ENCODE measurements around the gene BORA.

DNA sequence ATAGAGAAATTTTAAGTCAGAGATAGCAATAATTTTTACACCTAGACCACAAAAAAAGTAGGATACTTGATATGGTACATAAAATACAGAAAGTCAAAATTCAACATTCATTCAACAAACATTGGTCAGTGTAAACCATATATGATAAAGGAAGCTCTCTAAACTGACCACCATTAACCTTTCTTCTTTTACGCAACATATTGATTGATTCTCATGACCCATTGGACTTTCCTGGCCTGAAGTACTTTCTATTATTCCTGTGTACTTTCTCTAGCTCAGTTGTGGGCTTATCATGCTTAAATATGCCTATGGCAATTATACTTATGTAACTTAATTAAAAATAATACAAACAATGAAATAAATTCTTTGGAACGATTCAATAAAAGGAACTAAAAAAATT lies 64.9 kb downstream of the BORA start:
- TF ChIP-seq, protein P1, sequence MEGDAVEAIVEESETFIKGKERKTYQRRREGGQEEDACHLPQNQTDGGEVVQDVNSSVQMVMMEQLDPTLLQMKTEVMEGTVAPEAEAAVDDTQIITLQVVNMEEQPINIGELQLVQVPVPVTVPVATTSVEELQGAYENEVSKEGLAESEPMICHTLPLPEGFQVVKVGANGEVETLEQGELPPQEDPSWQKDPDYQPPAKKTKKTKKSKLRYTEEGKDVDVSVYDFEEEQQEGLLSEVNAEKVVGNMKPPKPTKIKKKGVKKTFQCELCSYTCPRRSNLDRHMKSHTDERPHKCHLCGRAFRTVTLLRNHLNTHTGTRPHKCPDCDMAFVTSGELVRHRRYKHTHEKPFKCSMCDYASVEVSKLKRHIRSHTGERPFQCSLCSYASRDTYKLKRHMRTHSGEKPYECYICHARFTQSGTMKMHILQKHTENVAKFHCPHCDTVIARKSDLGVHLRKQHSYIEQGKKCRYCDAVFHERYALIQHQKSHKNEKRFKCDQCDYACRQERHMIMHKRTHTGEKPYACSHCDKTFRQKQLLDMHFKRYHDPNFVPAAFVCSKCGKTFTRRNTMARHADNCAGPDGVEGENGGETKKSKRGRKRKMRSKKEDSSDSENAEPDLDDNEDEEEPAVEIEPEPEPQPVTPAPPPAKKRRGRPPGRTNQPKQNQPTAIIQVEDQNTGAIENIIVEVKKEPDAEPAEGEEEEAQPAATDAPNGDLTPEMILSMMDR (IDR thresholded peaks at IDR 0.05) = no peak
- TF ChIP-seq EP300 (IDR thresholded peaks at IDR 0.05) (no peak), POLR2AphosphoS5 (IDR thresholded peaks at IDR 0.05) (no peak), POLR2A (IDR thresholded peaks at IDR 0.05) (no peak)
